Measurements from ENCODE around the gene PMAIP1.

PMAIP1 gene

GRCh38 chr18:59945544-59945943, 45.7 kb downstream of the PMAIP1 start:
- no peak overlapping the region for H3K4me3 Mint-ChIP-seq
- no peaks in the 10 kb centered on the region for H3K27me3 Mint-ChIP-seq
- H3K9me3 Mint-ChIP-seq (ENCODE audit: low read depth), result no peaks in the 10 kb centered on the region
- no peaks in the 10 kb centered on the region for H3K36me3 Mint-ChIP-seq
- H3K4me1 Mint-ChIP-seq (ENCODE audit: low read depth), result peaks cover 3% of the 10 kb centered on the region
- H3K27ac Mint-ChIP-seq, result no peak overlapping the region

- Mint-ChIP-seq H3K27ac (no peak overlapping the region), H3K4me1 (ENCODE audit: low read depth) (peaks cover 10% of the 10 kb centered on the region), H3K27me3 (no peaks in the 10 kb centered on the region), H3K36me3 (no peaks in the 10 kb centered on the region), H3K9me3 (ENCODE audit: low read depth) (no peaks in the 10 kb centered on the region), H3K4me3 (no peak overlapping the region)
Observed at GRCh38 chr18:59950215-59950944, 50.6 kb downstream of the PMAIP1 start.

GRCh38 chr18:59951591-59951990, 51.8 kb downstream of the PMAIP1 start:
- Mint-ChIP-seq H3K27ac (no peak overlapping the region), H3K36me3 (no peaks in the 10 kb centered on the region), H3K9me3 (ENCODE audit: low read depth) (no peaks in the 10 kb centered on the region), H3K4me1 (ENCODE audit: low read depth) (peaks cover 10% of the 10 kb centered on the region), H3K4me3 (no peak overlapping the region), H3K27me3 (peaks cover 3% of the 10 kb centered on the region)

- no peak overlapping the region for H3K4me3 Mint-ChIP-seq
- H3K4me1 Mint-ChIP-seq (ENCODE audit: low read depth), result peaks cover 10% of the 10 kb centered on the region
- no peak overlapping the region for H3K27ac Mint-ChIP-seq
- peaks cover 3% of the 10 kb centered on the region for H3K27me3 Mint-ChIP-seq
- H3K36me3 Mint-ChIP-seq, result no peaks in the 10 kb centered on the region
- H3K9me3 Mint-ChIP-seq (ENCODE audit: low read depth), result no peaks in the 10 kb centered on the region
Observed at GRCh38 chr18:59952283-59953007, 52.6 kb downstream of the PMAIP1 start.

Data from activated naive CD8-positive, alpha-beta T cell (primary cell).